B cell (primary cell): ENCODE data around the gene SLC39A1.

Source experiments
- CTCF ChIP-seq: fragments of 200-600 bp; IDR thresholded peaks from one replicate; pipeline ENCODE4 v1.8.0; 2022; ENCODE audit warnings: antibody characterized with exemption, mild to moderate bottlenecking
- EZH2 ChIP-seq: IDR thresholded peaks from 2 replicates; pipeline ENCODE4 v1.6.1; 2012; ENCODE audit warnings: borderline replicate concordance, low read depth, mild to moderate bottlenecking, moderate library complexity, low read length; ENCODE audit not compliant: insufficient read depth, poor library complexity, severe bottlenecking

- no peak for TF ChIP-seq CTCF
- no peak for TF ChIP-seq EZH2
These were observed 37.1 kb upstream of the SLC39A1 start for GRCh38 chr1:154000420-154000819.
